HG02885 (cell line): Measurements from ENCODE around the gene NEFH.
"Not testable (repeated sequence)": the region's sequence is repeated elsewhere in the genome, so short reads cannot be mapped to it uniquely, and the experiment has no call there.

Experiments used
- ATAC-seq: cut with Tn5 transposase; IDR thresholded peaks from one replicate; pipeline ENCODE4 v1.9.1; 2021; ENCODE audit warnings: mild to moderate bottlenecking; ENCODE audit not compliant: unreplicated experiment, poor library complexity

The NEFH gene

GRCh38 chr22:29479417-29480261, at the start of gene NEFH:
NEFH (plus strand) TSS chr22:29480218; CDS start chr22:29480263, 45 bp downstream.
- no peak for ATAC-seq

- ATAC-seq, result no peak
These were observed 48.0 kb upstream of the NEFH start for GRCh38 chr22:29431986-29432385.

DNA sequence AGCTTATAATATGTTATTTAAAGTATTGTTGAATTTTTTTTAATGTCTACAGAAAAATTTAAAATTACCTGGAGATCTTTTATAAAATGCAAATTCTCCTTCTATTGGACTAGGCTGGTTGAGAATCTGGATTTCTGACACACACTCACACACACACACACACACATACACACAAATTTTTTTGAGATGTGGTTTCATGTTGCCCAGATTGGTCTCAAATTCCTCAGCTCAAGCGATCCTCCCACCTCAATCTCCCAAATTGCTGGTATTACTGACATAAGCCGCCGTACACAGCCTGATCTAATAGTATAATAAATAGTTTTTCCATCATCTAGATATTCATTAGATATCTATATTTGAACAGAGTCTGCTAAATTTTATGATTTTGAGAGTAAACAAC, 46.2 kb upstream of the NEFH start:
- no peak for ATAC-seq

GRCh38 chr22:29434288-29434687, 45.7 kb upstream of the NEFH start:
- no peak for ATAC-seq

- no peak for ATAC-seq
These were observed 44.5 kb upstream of the NEFH start for GRCh38 chr22:29435236-29436136.

GRCh38 chr22:29438283-29438682, 41.7 kb upstream of the NEFH start, which contains the start of gene RFPL1:
RFPL1 (plus strand) TSS chr22:29438583.
- not testable (repeated sequence) for ATAC-seq

GRCh38 chr22:29442976-29443375, 37.0 kb upstream of the NEFH start:
- ATAC-seq, result no peak

DNA sequence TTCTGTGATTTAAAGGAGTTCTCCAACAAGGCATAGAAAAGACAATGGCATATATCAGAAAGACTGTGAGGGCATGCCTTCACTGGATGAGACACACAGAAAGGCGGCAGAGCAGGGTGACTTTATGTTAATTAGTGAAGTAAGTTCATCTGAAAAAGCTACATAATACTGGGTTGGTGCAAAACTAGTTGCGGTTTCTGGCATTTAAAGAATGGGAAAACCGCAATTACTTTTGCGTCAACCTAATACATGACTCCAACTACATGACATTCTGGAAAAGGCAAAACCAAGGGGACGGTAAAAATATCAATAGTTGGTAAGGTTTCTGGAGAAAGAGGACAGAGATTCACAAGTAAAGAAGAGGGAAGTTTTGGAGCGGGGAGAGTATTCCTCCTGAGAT, 36.6 kb upstream of the NEFH start:
- ATAC-seq, result no peak

- no peak for ATAC-seq
These were observed 35.9 kb upstream of the NEFH start for GRCh38 chr22:29443861-29444792.

DNA sequence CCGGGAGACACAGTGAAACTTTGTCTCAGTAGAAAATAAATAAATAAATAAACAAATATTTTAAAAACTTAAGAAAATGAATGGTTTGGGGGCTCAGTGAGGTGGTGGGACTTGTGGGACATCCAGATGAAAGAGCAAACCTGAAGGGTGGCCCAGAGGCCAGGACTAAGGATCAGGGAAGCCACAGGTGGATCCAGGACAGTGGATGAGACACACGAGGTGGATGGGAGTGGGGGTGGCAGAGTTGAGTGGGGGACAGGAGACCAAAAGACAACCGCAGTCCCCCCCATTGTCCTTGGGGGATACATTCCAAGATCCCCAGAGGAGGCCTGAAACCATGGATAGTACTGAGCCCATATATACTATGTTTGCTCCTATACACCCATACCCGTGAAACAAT, 34.5 kb upstream of the NEFH start:
- ATAC-seq, result no peak

DNA sequence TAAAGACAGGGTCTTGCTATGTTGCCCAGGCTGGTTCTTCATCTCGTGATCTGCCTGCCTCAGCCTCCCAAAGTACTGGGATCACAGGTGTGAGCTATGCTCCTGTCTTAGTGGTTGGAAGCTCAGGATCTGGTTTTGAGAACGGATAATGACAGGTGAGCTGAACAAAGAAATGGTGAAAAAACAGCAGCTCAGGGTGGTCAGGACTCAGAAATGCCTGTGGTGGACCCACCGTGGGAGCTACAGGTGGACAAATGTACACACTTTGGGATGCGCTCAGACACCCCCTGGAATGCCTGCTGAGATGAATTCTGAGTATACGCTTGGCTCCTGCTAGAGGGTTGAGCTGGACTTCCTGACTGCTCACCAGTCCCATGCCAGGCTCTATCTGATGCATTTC, 32.1 kb upstream of the NEFH start:
- no peak for ATAC-seq

DNA sequence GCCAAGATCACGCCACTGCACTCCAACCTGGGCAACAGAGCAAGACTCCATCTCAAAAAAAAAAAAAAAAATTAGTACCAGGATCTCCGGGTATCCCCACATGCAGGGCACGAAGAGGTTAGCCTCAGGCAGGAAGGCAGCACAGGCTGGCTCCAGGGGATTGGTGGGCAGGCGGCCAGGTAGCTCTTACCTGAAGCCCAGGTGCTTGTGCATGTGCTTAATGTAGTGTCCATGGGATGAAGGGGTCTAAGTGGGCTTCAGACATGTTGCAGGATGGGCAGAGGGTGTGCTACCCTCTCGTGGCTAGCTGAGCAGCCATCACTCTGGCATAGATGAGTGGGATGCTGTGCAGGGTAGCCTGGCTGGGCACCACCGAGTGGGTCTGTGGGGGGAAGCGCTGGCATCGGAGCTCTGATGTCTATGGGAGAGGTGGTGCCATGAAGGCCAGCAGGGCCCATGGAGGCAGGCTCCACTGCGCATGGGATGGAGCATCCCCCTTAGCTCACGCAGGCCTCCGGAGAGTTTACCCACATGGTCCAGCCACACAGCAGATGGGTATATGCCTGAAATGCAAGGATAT, 30.6 kb upstream of the NEFH start:
- ATAC-seq, result no peak

GRCh38 chr22:29450222-29450621, 29.8 kb upstream of the NEFH start:
- ATAC-seq, result no peak

DNA sequence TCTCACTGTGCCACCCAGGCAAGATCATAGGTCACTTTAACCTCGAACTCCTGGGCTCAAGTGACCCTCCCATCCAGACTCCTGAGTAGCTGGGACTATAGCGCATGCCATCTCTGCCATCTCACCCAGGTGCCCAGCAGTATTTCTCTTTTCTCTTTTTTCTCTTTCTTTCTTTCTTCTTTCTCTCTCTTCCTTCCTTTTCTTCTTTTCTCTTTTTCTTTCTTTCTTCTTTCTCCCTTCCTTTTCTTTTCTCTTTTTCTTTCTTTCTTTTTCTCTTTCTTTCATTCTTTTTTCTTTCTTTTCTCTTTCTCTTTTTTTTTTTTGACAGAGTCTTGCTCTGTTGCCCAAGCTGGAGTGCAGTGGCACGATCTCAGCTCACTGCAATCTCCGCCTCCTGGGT, 28.2 kb upstream of the NEFH start:
- no peak for ATAC-seq

DNA sequence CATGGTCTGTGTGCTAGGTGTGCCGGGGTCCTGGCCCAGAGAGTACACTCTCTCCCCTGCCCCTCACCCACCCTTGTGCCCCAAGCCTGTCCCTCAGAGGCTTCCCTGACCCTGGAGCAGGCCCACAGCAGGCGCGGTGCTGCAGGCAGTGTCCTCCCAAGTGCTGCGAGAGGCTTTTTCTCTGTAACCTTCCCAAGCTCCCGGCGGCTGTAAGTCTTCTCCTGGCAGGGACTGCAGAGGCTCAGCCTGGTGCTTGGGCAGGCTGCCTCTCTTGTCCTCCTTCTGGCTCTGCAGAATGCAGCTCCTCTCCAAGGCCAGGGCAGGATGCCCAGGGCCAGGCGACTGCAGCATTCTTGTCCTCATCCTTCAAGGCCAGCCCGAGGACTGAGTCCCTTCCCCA, 25.7 kb upstream of the NEFH start:
- ATAC-seq, result no peak

DNA sequence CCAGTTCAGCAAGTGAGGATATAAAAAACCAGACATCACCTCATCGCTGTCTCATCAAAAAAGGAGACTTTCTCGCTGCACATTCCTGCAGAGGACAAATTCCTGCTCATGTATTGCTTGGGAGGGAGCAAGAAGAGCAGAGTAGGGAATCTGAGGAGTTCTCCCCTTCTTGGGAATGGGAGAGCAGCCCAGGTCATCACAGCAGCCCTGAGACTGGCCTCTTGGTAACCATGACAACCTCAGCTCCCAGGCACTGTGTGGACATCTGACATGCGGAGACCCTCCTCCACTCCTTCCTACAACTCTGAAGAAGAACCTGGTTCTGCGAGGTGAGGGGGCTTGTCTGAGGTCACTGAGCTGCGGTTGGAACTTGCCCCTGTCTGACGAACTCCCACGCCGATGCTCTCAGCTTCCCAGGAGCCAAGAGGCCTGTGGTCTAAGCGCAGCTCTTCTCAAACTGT, 23.8 kb upstream of the NEFH start:
- no peak for ATAC-seq

DNA sequence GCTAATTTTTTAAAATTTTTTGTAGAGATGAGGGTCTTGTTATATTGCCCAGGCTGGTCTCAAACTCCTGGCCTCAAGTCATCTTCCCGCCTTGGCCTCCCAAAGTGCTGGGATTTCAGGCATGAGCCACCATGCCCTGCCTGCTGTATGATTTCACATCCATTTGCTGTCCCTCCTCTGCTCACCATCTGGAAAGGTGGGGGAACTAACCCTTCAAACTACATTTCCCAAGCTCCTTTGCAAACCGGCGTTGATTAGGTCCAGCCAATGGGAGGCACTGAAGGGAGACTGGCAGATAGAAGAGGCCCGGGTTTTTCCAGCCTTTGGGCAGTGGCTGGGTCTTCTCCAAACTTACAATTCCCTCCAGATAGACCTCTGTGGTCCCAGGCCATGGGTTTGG, 22.3 kb upstream of the NEFH start:
- ATAC-seq, result no peak

GRCh38 chr22:29458551-29458950, 21.5 kb upstream of the NEFH start:
- ATAC-seq, result no peak

DNA sequence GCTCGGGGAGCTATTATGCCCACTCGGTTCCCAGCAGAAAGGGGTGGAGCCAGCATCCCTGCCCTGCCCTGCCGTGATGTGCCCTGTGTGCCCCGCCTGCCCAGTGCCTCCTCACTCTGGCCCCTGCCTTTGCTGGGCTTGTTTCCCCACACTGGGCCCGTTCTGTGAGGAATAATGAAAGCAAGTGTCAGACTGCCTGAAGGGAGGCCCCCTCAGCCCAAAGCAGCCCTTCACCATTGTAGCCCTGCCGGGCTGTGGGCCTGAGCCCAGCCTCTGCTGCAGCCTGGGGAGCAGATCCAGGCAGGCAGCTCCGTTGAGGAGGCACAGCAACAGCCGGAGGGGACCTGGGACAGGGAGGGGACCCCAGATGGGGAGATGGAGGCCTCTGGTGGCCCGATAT, 20.2 kb upstream of the NEFH start:
- no peak for ATAC-seq

GRCh38 chr22:29461263-29461662, 18.8 kb upstream of the NEFH start:
- ATAC-seq, result no peak
